Measurements from ENCODE around the gene HAP1.
"Not testable (repeated sequence)": the region's sequence is repeated elsewhere in the genome, so short reads cannot be mapped to it uniquely, and the experiment has no call there.

Gene HAP1

GRCh38 chr17:41689497-41690299 lies 44.7 kb downstream of the HAP1 start:
- DNase-seq (ENCODE audit: low spot score) = peak; percentile 90

- peak; percentile 100 for DNase-seq (ENCODE audit: low spot score)
Observed at GRCh38 chr17:41688641-41689496, 45.6 kb downstream of the HAP1 start, which contains the start of gene EIF1. EIF1 (plus strand) TSS chr17:41688885; CDS start chr17:41689039, 154 bp downstream.

GRCh38 chr17:41687828-41688640 lies 46.4 kb downstream of the HAP1 start:
- DNase-seq (ENCODE audit: low spot score) = peak; percentile 87

- DNase-seq (ENCODE audit: low spot score) = no peak
Observed at GRCh38 chr17:41686281-41686680, 48.2 kb downstream of the HAP1 start.

- not testable (repeated sequence) for DNase-seq (ENCODE audit: low spot score)
Observed at GRCh38 chr17:41685753-41686152, 48.7 kb downstream of the HAP1 start.

GRCh38 chr17:41684035-41684434 lies 50.4 kb downstream of the HAP1 start:
- DNase-seq (ENCODE audit: low spot score) = no peak

GRCh38 chr17:41683441-41684007 lies 50.9 kb downstream of the HAP1 start:
- no peak for DNase-seq (ENCODE audit: low spot score)

- DNase-seq (ENCODE audit: low spot score) = no peak
Observed at GRCh38 chr17:41682631-41683030, 51.8 kb downstream of the HAP1 start.

- DNase-seq (ENCODE audit: low spot score) = no peak
Observed at GRCh38 chr17:41681776-41682175, 52.7 kb downstream of the HAP1 start.

- no peak for DNase-seq (ENCODE audit: low spot score)
Observed at GRCh38 chr17:41680426-41681040, 53.9 kb downstream of the HAP1 start.

- DNase-seq (ENCODE audit: low spot score) = no peak
Observed at GRCh38 chr17:41679740-41680425, 54.6 kb downstream of the HAP1 start.

- peak; percentile 83 for DNase-seq (ENCODE audit: low spot score)
Observed at GRCh38 chr17:41678907-41679739, 55.3 kb downstream of the HAP1 start.

- no peak for DNase-seq (ENCODE audit: low spot score)
Observed at GRCh38 chr17:41678411-41678906, 56.0 kb downstream of the HAP1 start.

- no peak for DNase-seq (ENCODE audit: low spot score)
Observed at GRCh38 chr17:41676058-41676419, 58.4 kb downstream of the HAP1 start.

GRCh38 chr17:41675157-41676057 lies 59.0 kb downstream of the HAP1 start:
- not testable (repeated sequence) for DNase-seq (ENCODE audit: low spot score)

All from hematopoietic multipotent progenitor cell treated with erythropoietin and hydrocortisone succinate and interleukin-3 and kit ligand, for 17 days (in vitro differentiated cells).